C4-2B (cell line): ENCODE measurements around the gene NCOA1.

ENCODE experiments used
- H3K27ac ChIP-seq: fragments of 450-650 bp; 2 replicates; pipeline ENCODE4 v1.5.1; 2017
- ZFX ChIP-seq: fragments of 450-650 bp; IDR thresholded peaks from 2 replicates; pipeline ENCODE4 v1.6.1; 2017
- TF ChIP-seq, protein P1 (sequence below): fragments of 450-650 bp; conservative IDR thresholded peaks from 2 replicates; pipeline ENCODE4 v1.5.1; 2017; ENCODE audit warnings: mild to moderate bottlenecking

The NCOA1 gene

DNA sequence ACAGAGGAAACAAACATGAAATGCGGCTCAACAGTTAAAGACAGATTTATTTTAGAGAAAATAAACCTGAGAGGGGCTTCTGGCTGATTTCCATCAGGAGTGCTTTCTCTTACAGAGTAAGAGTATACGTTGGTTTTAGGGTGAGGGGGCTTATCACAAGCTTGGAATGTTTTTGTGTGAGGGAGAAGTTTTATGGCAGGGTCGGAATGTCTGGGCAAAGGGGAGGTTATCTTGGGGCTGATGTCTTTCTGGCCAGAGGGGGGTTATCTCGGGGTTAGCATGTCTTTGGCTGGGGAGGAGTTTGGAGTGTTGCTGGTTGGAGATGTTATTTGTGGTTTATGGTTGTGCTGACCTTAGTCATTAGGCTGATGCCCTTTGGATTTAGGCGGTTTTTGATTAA lies 280.0 kb downstream of the NCOA1 start:
- no peak for TF ChIP-seq ZFX
- TF ChIP-seq, protein P1, sequence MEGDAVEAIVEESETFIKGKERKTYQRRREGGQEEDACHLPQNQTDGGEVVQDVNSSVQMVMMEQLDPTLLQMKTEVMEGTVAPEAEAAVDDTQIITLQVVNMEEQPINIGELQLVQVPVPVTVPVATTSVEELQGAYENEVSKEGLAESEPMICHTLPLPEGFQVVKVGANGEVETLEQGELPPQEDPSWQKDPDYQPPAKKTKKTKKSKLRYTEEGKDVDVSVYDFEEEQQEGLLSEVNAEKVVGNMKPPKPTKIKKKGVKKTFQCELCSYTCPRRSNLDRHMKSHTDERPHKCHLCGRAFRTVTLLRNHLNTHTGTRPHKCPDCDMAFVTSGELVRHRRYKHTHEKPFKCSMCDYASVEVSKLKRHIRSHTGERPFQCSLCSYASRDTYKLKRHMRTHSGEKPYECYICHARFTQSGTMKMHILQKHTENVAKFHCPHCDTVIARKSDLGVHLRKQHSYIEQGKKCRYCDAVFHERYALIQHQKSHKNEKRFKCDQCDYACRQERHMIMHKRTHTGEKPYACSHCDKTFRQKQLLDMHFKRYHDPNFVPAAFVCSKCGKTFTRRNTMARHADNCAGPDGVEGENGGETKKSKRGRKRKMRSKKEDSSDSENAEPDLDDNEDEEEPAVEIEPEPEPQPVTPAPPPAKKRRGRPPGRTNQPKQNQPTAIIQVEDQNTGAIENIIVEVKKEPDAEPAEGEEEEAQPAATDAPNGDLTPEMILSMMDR = no peak
- H3K27ac ChIP-seq = no peak overlapping the region

DNA sequence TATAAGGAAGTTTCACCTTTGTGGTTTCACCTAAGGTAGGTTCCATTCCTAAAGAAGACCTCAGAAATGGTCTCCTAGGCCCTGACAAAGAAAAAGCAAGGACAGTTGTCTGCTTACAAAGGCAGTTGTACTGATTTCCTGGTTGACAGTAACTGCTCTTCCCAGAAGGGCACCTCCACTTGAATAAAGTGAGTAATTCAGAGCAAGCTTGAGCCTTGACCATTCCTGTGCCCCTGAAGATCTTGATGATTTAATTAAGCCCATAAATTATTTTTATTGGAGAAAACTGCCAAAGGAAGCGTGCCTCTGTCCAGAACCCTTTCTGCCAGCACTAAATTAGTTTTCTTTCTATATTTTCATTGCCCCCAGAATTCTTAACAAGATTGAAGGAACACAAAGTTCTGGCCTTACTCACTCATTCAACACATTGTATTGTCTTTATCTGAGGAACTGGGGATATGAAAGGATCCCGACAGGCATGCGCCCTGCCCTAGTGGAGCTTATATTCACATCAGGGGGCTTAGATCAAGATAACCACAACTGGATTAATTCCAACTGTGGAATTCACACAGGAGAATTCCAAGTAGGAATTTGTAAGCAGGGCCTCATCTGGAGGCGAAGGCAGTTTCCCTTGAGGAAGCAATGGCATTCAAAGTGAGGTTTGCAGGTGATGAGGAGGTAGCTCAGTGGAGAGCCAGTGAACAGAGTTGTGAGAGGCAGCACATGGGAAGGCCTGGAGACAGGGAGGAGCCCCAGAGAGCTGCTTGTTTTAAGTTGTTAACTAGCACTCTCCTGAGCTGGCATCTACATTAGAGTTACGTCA lies 280.9 kb downstream of the NCOA1 start:
- H3K27ac ChIP-seq = no peak overlapping the region
- TF ChIP-seq, protein P1 = no peak
- TF ChIP-seq ZFX = no peak

DNA sequence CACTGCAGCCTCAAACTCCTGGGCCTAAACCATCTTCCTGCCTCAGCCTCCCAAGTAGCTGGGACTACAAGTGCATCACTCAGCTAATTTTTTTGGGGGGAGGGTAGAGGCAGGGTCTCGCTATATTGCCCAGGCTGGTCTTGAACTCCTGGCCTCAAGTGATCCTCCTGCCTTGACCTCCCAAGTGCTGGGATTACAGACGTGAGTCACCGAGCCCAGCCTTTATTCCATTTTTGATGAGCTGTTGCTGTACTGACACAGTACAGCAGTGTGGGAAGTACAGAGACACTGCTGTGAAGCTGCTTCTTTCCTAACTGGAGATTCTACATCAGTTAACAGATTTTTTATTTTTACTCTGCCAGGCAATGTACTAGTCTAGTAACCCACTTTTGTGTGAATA lies 283.3 kb downstream of the NCOA1 start:
- TF ChIP-seq, protein P1 = no peak
- TF ChIP-seq ZFX = no peak
- H3K27ac ChIP-seq = no peak overlapping the region

DNA sequence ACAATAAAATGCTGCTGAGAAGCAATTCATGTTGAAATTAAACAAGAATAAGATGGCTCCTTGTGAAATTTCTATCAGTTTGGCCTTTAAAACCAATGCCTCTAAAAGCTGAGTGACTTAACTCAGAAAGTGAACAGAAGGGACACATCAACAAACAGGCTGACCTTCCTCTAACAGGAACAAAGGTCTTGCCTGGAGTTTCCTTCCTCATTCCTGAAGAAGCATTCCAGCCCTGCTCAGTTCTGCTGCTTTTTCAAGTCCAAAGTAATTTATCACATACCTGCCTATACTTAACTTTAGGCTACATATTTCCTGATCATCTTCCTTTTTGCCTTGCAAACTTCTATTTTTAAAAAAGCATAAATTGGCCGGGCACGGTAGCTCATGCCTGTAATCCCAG lies 288.1 kb downstream of the NCOA1 start:
- no peak overlapping the region for H3K27ac ChIP-seq
- TF ChIP-seq, protein P1 = no peak
- TF ChIP-seq ZFX = no peak

DNA sequence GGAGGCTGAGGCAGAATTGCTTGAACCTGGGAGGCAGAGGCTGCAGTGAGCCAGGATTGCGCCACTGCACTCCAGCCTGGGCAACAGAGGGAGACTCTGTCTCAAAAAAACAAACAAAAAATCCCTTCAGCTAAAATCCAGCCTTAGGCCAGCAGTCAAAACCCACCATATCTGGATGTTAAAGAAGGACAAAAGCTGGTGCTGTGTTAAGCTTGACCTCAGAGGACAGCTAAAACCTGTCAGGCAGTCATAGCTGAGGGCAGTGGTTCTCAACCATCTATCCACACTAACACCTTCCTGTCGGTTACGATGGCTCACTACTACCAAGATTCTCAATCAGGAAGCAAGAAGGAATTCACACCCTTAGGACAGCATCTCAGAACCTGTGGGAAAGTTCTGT lies 292.6 kb downstream of the NCOA1 start:
- no peak overlapping the region for H3K27ac ChIP-seq
- TF ChIP-seq, protein P1 = no peak
- TF ChIP-seq ZFX = no peak

DNA sequence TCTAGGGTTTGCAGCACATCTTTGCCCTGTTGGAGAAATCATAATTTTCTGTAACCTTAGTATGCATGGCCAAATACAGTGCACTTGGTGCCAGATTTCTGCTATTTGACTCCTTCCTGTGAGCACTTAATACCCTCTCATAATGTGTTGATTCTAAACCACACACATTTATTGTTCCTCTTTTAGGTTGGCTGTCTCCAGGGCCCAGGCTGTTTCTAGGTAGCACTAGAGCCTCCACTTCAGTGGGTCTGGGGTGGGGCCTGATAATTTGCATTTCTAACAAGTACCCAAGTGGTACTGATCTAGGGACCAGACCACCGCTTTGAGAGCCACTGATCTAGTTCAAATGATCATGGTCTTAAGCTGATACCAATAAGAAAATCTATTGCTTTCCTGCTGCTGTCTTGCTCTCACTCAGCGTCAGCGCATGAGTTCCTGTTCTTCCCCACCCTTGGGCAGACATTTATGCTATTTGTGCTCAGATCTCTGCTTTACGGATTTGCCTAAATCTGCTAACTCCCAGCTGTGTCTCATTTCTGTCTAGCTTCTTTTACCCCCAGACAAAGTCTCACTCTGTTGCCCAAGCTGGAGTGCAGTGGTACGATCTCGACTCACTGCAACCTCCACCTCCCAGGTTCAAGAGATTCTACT lies 294.7 kb downstream of the NCOA1 start:
- no peak for TF ChIP-seq ZFX
- TF ChIP-seq, protein P1 = no peak
- no peak overlapping the region for H3K27ac ChIP-seq

DNA sequence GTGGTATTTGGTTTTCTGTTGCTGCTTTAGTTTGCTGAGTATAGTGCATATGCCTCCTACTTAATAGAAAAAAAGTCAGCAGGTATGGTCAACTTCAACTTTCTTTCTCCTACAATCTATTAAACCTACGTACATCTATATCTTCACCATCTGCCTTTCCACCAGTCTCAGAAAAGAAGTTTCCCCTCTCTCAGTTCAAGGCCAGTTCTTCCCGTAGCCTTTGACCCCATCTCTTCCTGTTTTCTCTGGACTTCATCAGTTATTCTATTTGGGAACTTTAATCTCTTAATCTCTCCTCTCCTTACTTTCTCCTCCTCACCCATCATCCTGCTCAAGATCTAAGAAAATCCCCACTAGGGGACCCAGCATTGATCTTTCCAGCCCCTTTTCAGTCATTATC lies 296.5 kb downstream of the NCOA1 start:
- no peak overlapping the region for H3K27ac ChIP-seq
- TF ChIP-seq, protein P1 = no peak
- TF ChIP-seq ZFX = no peak
